ENCODE results near the gene ACTL6B. TPM values are rescaled to one million over a fixed set of nuclear protein-coding genes. Genes with fewer than 3 reads are reported as not detected.
"Not testable (repeated sequence)": the region's sequence is repeated elsewhere in the genome, so short reads cannot be mapped to it uniquely, and the experiment has no call there.

The ACTL6B gene
- total and polyA plus RNA-seq, 4 experiments from 2014 or later = not detected

- CTCF ChIA-PET (ENCODE audit: partially characterized antibody) = interaction anchor here (0.6 kb wide), 1 partner anchor 101 kb away, joined by 3 read pairs; no protein-coding TSS in a partner anchor
Observed at GRCh38 chr7:100665168-100665726, 9.0 kb upstream of the ACTL6B start.

GRCh38 chr7:100662194-100662776 lies 6.0 kb upstream of the ACTL6B start:
- H3K4me3 Mint-ChIP-seq; H3K9me3 Mint-ChIP-seq; H3K27ac ChIP-seq (ENCODE audit: low read depth, low read length); H3K9me3 ChIP-seq (ENCODE audit: control insufficient read depth in 1 of 2, low read length in 2 of 2); H3K27me3 ChIP-seq (ENCODE audit: insufficient read depth, low read length); intact Hi-C loops (cut with micrococcal nuclease); H3K4me1 ChIP-seq (ENCODE audit: insufficient read depth, low read length); H3K4me1 Mint-ChIP-seq; H3K4me3 ChIP-seq (ENCODE audit: low read length in 2 of 2); H3K27ac Mint-ChIP-seq; H3K36me3 ChIP-seq (ENCODE audit: insufficient read depth, low read length); H3K36me3 Mint-ChIP-seq; DNase-seq: not testable (repeated sequence)
- H3K27me3 Mint-ChIP-seq = peaks cover 8 to 16% of the 10 kb centered on the region in 2 donors
- POLR2A ChIA-PET (ENCODE audit: partially characterized antibody) = interaction anchor here (1.4 kb wide), 1 partner anchor 11 kb away, joined by 4 read pairs; the partner anchor contains the start of gene GNB2
- CTCF ChIA-PET (ENCODE audit: partially characterized antibody) = interaction anchor here (1.3 kb wide), 1 partner anchor 28 kb away, joined by 4 read pairs; no protein-coding TSS in a partner anchor

More at GRCh38 chr7:100665168-100665726, 9.0 kb upstream of the ACTL6B start:
- intact Hi-C loops (cut with micrococcal nuclease) = no loop called here
- Histone ChIP-seq H3K4me3 (ENCODE audit: low read length in 2 of 2) (no peak overlapping the region), H3K4me1 (ENCODE audit: insufficient read depth, low read length) (no peaks in the 10 kb centered on the region), H3K9me3 (ENCODE audit: control insufficient read depth in 1 of 2, low read length in 2 of 2) (no peaks in the 10 kb centered on the region), H3K27ac (ENCODE audit: low read depth, low read length) (no peak overlapping the region), H3K36me3 (ENCODE audit: insufficient read depth, low read length) (no peaks in the 10 kb centered on the region), H3K27me3 (ENCODE audit: insufficient read depth, low read length) (no peaks in the 10 kb centered on the region)
- H3K4me3 Mint-ChIP-seq = no peak overlapping the region
- H3K36me3 Mint-ChIP-seq = no peaks in the 10 kb centered on the region
- DNase-seq = no peak
- POLR2A ChIA-PET (ENCODE audit: partially characterized antibody) = interaction anchor here (1.3 kb wide), 1 partner anchor 79 kb away, joined by 4 read pairs; the partner anchor contains the start of gene FBXO24
- H3K27ac Mint-ChIP-seq = no peak overlapping the region
- no peaks in the 10 kb centered on the region for H3K4me1 Mint-ChIP-seq
- peaks cover 0 to 3% of the 10 kb centered on the region in 2 donors for H3K27me3 Mint-ChIP-seq
- peaks cover 0 to 1% (median 0%) of the 10 kb centered on the region in 8 donors for H3K9me3 Mint-ChIP-seq

GRCh38 chr7:100654908-100655831 lies 1.1 kb downstream of the ACTL6B start:
- peak overlapping the region in 2 of 8 donors; percentile 31 to 73 for H3K4me3 Mint-ChIP-seq
- CTCF ChIA-PET (ENCODE audit: partially characterized antibody) = no interaction called here

DNA sequence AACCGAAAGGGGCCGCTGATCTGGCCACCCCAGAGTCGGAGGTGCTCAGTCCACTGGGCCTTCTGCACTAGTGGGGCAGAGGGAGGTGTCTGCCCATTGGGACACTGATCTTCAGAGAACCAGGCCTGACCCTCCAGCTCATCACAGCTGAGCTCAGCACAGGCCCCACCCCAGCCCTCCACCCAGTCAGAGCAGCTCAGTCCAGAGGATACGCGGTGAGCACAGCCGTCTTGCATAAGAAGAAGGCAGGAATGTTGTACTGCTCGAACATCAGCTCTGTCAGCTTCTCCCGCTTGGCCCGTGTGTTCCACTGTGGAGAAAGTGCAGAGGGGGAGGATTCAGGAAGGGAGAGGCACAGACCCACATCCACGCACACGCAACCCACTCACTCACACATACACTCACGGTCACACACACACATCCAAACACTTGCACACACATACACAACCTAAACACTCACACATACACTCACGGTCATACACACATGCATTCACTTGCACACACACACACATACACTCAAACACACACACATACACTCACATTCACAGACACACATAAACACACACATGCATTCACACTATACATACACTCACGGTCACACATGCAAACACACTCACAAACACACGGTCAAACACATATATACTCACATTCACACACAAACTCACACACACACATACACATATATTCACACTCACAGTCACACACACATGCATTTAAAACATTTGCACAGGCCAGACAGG lies 6.3 kb downstream of the ACTL6B start:
- H3K27ac ChIP-seq (ENCODE audit: low read depth, low read length) = no peak overlapping the region
- H3K27ac Mint-ChIP-seq = peak overlapping the region in 1 of 7 donors; percentile 1
- no peaks in the 10 kb centered on the region for H3K9me3 ChIP-seq (ENCODE audit: control insufficient read depth in 1 of 2, low read length in 2 of 2)
- no peak overlapping the region for H3K4me3 Mint-ChIP-seq
- POLR2A ChIA-PET (ENCODE audit: partially characterized antibody) = interaction anchor here (1.5 kb wide), 1 partner anchor 17 kb away, joined by 3 read pairs; no protein-coding TSS in a partner anchor
- DNase-seq = no peak
- peaks cover 13 to 20% of the 10 kb centered on the region in 2 donors for H3K27me3 Mint-ChIP-seq
- intact Hi-C loops (cut with micrococcal nuclease) = no loop called here
- H3K36me3 ChIP-seq (ENCODE audit: insufficient read depth, low read length) = no peaks in the 10 kb centered on the region
- peaks cover 0 to 4% (median 1%) of the 10 kb centered on the region in 8 donors for H3K9me3 Mint-ChIP-seq
- no peaks in the 10 kb centered on the region for H3K4me1 ChIP-seq (ENCODE audit: insufficient read depth, low read length)
- CTCF ChIA-PET (ENCODE audit: partially characterized antibody) = interaction anchor here (1.2 kb wide), 1 partner anchor 16 kb away, joined by 3 read pairs; no protein-coding TSS in a partner anchor
- H3K27me3 ChIP-seq (ENCODE audit: insufficient read depth, low read length) = peaks cover 3% of the 10 kb centered on the region
- peaks cover 0 to 7% (median 3%) of the 10 kb centered on the region in 4 donors for H3K4me1 Mint-ChIP-seq
- no peak overlapping the region for H3K4me3 ChIP-seq (ENCODE audit: low read length in 2 of 2)
- H3K36me3 Mint-ChIP-seq = no peaks in the 10 kb centered on the region

More at GRCh38 chr7:100654908-100655831, 1.1 kb downstream of the ACTL6B start:
- no peaks in the 10 kb centered on the region for H3K36me3 ChIP-seq (ENCODE audit: insufficient read depth, low read length)
- POLR2A ChIA-PET (ENCODE audit: partially characterized antibody) = no interaction called here
- Mint-ChIP-seq H3K27me3 (peaks cover 26 to 29% of the 10 kb centered on the region in 2 donors), H3K36me3 (no peaks in the 10 kb centered on the region), H3K4me1 (peaks cover 0 to 8% (median 3%) of the 10 kb centered on the region in 4 donors), H3K9me3 (peaks cover 0 to 4% (median 1%) of the 10 kb centered on the region in 8 donors), H3K27ac (peak overlapping the region in 1 of 7 donors; percentile 24)
- H3K4me1 ChIP-seq (ENCODE audit: insufficient read depth, low read length) = no peaks in the 10 kb centered on the region
- H3K27ac ChIP-seq (ENCODE audit: low read depth, low read length) = no peak overlapping the region
- intact Hi-C loops (cut with micrococcal nuclease) = no loop called here
- no peaks in the 10 kb centered on the region for H3K9me3 ChIP-seq (ENCODE audit: control insufficient read depth in 1 of 2, low read length in 2 of 2)
- DNase-seq = no peak
- H3K4me3 ChIP-seq (ENCODE audit: low read length in 2 of 2) = no peak overlapping the region
- peaks cover 20% of the 10 kb centered on the region for H3K27me3 ChIP-seq (ENCODE audit: insufficient read depth, low read length)

GRCh38 chr7:100642534-100642907 lies 13.7 kb downstream of the ACTL6B start:
- POLR2A ChIA-PET (ENCODE audit: partially characterized antibody) = no interaction called here
- no peaks in the 10 kb centered on the region for H3K9me3 Mint-ChIP-seq
- CTCF ChIA-PET (ENCODE audit: partially characterized antibody) = interaction anchor here (0.6 kb wide), 1 partner anchor 38 kb away, joined by 3 read pairs; no protein-coding TSS in a partner anchor

GRCh38 chr7:100641860-100642533 lies 14.3 kb downstream of the ACTL6B start:
- ChIA-PET POLR2A (ENCODE audit: partially characterized antibody) (no interaction called here), CTCF (ENCODE audit: partially characterized antibody) (interaction anchor here (0.6 kb wide), 1 partner anchor 38 kb away, joined by 3 read pairs; no protein-coding TSS in a partner anchor)
- Mint-ChIP-seq H3K27me3 (peaks cover 0 to 4% of the 10 kb centered on the region in 2 donors), H3K4me3 (no peak overlapping the region), H3K9me3 (no peaks in the 10 kb centered on the region), H3K27ac (no peak overlapping the region), H3K36me3 (no peaks in the 10 kb centered on the region), H3K4me1 (no peaks in the 10 kb centered on the region)
- no peaks in the 10 kb centered on the region for H3K36me3 ChIP-seq (ENCODE audit: insufficient read depth, low read length)
- no peak overlapping the region for H3K27ac ChIP-seq (ENCODE audit: low read depth, low read length)
- intact Hi-C loops (cut with micrococcal nuclease) = no loop called here
- no peak overlapping the region for H3K4me3 ChIP-seq (ENCODE audit: low read length in 2 of 2)
- no peaks in the 10 kb centered on the region for H3K4me1 ChIP-seq (ENCODE audit: insufficient read depth, low read length)
- no peak for DNase-seq
- H3K9me3 ChIP-seq (ENCODE audit: control insufficient read depth in 1 of 2, low read length in 2 of 2) = no peaks in the 10 kb centered on the region
- H3K27me3 ChIP-seq (ENCODE audit: insufficient read depth, low read length) = no peaks in the 10 kb centered on the region

More at GRCh38 chr7:100642534-100642907, 13.7 kb downstream of the ACTL6B start:
- H3K27ac Mint-ChIP-seq = no peak overlapping the region
- no peaks in the 10 kb centered on the region for H3K36me3 Mint-ChIP-seq
- no peak overlapping the region for H3K27ac ChIP-seq (ENCODE audit: low read depth, low read length)
- no peaks in the 10 kb centered on the region for H3K27me3 ChIP-seq (ENCODE audit: insufficient read depth, low read length)
- peaks cover 0 to 4% of the 10 kb centered on the region in 2 donors for H3K27me3 Mint-ChIP-seq
- H3K4me1 Mint-ChIP-seq = no peaks in the 10 kb centered on the region
- H3K4me1 ChIP-seq (ENCODE audit: insufficient read depth, low read length) = no peaks in the 10 kb centered on the region
- no peaks in the 10 kb centered on the region for H3K9me3 ChIP-seq (ENCODE audit: control insufficient read depth in 1 of 2, low read length in 2 of 2)
- intact Hi-C loops (cut with micrococcal nuclease) = no loop called here
- no peaks in the 10 kb centered on the region for H3K36me3 ChIP-seq (ENCODE audit: insufficient read depth, low read length)
- no peak overlapping the region for H3K4me3 ChIP-seq (ENCODE audit: low read length in 2 of 2)
- H3K4me3 Mint-ChIP-seq = no peak overlapping the region
- DNase-seq = no peak
